ENCODE measurements around the gene GABBR1.

The GABBR1 gene

GRCh38 chr6:29620630-29621029 lies 12.4 kb downstream of the GABBR1 start:
- no peak for DNase-seq (ENCODE audit: low spot score)

GRCh38 chr6:29619578-29620160 lies 13.3 kb downstream of the GABBR1 start:
- DNase-seq (ENCODE audit: low spot score): no peak

- no peak for DNase-seq (ENCODE audit: low spot score)
Measured at GRCh38 chr6:29617782-29618554, 15.0 kb downstream of the GABBR1 start.

GRCh38 chr6:29611426-29611825 lies 21.6 kb downstream of the GABBR1 start:
- no peak for DNase-seq (ENCODE audit: low spot score)

GRCh38 chr6:29610540-29610939 lies 22.4 kb downstream of the GABBR1 start:
- no peak for DNase-seq (ENCODE audit: low spot score)

- no peak for DNase-seq (ENCODE audit: low spot score)
Measured at GRCh38 chr6:29608131-29608530, 24.9 kb downstream of the GABBR1 start.

GRCh38 chr6:29603930-29604329 lies 29.1 kb downstream of the GABBR1 start:
- no peak for DNase-seq (ENCODE audit: low spot score)

- DNase-seq (ENCODE audit: low spot score): no peak
Measured at GRCh38 chr6:29603456-29603855, 29.5 kb downstream of the GABBR1 start.

GRCh38 chr6:29602564-29603361 lies 30.2 kb downstream of the GABBR1 start:
- peak; percentile 49 for DNase-seq (ENCODE audit: low spot score)

- DNase-seq (ENCODE audit: low spot score): no peak
Measured at GRCh38 chr6:29598172-29598747, 34.7 kb downstream of the GABBR1 start.

- DNase-seq (ENCODE audit: low spot score): no peak
Measured at GRCh38 chr6:29597184-29597583, 35.8 kb downstream of the GABBR1 start.

GRCh38 chr6:29596381-29596900 lies 36.5 kb downstream of the GABBR1 start:
- no peak for DNase-seq (ENCODE audit: low spot score)

- no peak for DNase-seq (ENCODE audit: low spot score)
Measured at GRCh38 chr6:29593199-29593855, 39.7 kb downstream of the GABBR1 start.

- DNase-seq (ENCODE audit: low spot score): no peak
Measured at GRCh38 chr6:29591677-29592076, 41.3 kb downstream of the GABBR1 start.

GRCh38 chr6:29590218-29590808 lies 42.7 kb downstream of the GABBR1 start:
- no peak for DNase-seq (ENCODE audit: low spot score)

- peak; percentile 63 for DNase-seq (ENCODE audit: low spot score)
Measured at GRCh38 chr6:29589423-29590048, 43.4 kb downstream of the GABBR1 start.

GRCh38 chr6:29584821-29585220 lies 48.2 kb downstream of the GABBR1 start, which contains the start of gene OR2H2:
Gene OR2H2 (plus strand): TSS chr6:29585121. CDS start chr6:29587945, 2,824 bp downstream.
- no peak for DNase-seq (ENCODE audit: low spot score)

- no peak for DNase-seq (ENCODE audit: low spot score)
Measured at GRCh38 chr6:29577544-29577943, 55.4 kb downstream of the GABBR1 start.

- DNase-seq (ENCODE audit: low spot score): no peak
Measured at GRCh38 chr6:29576056-29576455, 56.9 kb downstream of the GABBR1 start.

GRCh38 chr6:29567991-29568390 lies 65.0 kb downstream of the GABBR1 start:
- no peak for DNase-seq (ENCODE audit: low spot score)

- no peak for DNase-seq (ENCODE audit: low spot score)
Measured at GRCh38 chr6:29567541-29567940, 65.4 kb downstream of the GABBR1 start.

Measured in D341Med (cell line).